ENCODE results near the gene EHMT2. TPM values are rescaled to one million over a fixed set of nuclear protein-coding genes. Genes with fewer than 3 reads are reported as not detected.

Gene EHMT2
- total RNA-seq, 1 experiment from 2014 or later: 84.0 TPM

DNA sequence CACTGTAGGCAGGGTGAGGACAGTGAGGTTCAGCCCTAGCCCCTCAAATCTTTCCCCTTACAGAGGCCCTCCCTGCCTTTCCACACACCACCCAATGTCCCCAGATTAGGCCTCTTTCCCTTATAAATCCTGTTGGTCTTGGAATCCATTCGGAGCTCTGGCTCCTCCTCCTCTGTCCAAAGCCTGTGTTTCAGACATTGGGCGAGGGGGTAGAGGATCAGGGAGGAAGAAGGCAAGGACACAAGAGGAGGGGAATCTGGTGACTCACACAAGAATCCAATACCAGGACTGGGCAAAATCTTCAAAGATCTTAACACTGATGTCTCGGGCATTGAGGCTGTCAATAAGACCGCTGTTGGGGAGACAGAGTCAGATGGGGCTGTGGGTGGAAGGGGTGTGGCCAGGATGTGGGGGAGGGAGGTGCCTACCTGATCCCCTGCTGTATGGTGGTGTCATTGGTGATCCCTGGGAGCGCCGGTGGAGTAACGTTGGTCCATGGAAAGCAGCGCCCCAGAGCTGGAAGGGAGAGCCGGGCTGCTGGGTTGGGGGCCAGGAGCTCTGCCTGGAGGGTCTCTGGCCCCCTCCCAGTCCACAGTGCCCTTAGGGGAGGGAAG is 26.3 kb downstream of the EHMT2 start:
- POLR2A ChIA-PET: interaction anchor here (1.4 kb wide), 1 partner anchor 9 kb away, joined by 3 read pairs; the partner anchor contains the start of gene NEU1
- no peaks in the 10 kb centered on the region for H3K27me3 ChIP-seq (ENCODE audit: insufficient read depth, low read length)
- no peak overlapping the region for H3K27ac ChIP-seq (ENCODE audit: low read depth, low read length)
- ATAC-seq: peak; percentile 28; the same call in 1 of the 2 replicates
- peaks cover 6 to 9% of the 10 kb centered on the region in 2 experiments; a peak in 3 of 4 replicates for H3K4me1 ChIP-seq (ENCODE audit: control insufficient read depth in 1 of 2, insufficient read depth in 2 of 2, low read length in 2 of 2)
- TF ChIP-seq REST (IDR thresholded peaks at IDR 0.05; ENCODE audit: low read depth) (no peak), POLR2A (IDR thresholded peaks at IDR 0.05; ENCODE audit: borderline replicate concordance, extremely low read depth, insufficient read depth, insufficient read length) (no peak), ZNF274 (IDR thresholded peaks at IDR 0.05; ENCODE audit: low read depth, low read length) (no peak), ELF1 (IDR thresholded peaks at IDR 0.05; ENCODE audit: borderline replicate concordance, low read depth) (no peak), ZFX (IDR thresholded peaks at IDR 0.05) (no peak), TCF7L2 (IDR thresholded peaks at IDR 0.05; ENCODE audit: borderline replicate concordance, extremely low read depth, insufficient read depth, insufficient read length) (no peak), JUND (IDR thresholded peaks at IDR 0.05) (no peak), EGR1 (IDR thresholded peaks at IDR 0.05; ENCODE audit: low read depth) (no peak), EZH2phosphoT487 (IDR thresholded peaks at IDR 0.05; ENCODE audit: borderline replicate concordance) (no peak), FOSL1 (IDR thresholded peaks at IDR 0.05; ENCODE audit: low read depth) (no peak), EZH2 (IDR thresholded peaks at IDR 0.05) (no peak), YY1 (IDR thresholded peaks at IDR 0.05; ENCODE audit: extremely low read depth, insufficient replicate concordance, low read depth, low read length) (no peak), SRF (IDR thresholded peaks at IDR 0.05; ENCODE audit: low read depth) (no peak), ZBTB33 (IDR thresholded peaks at IDR 0.05; ENCODE audit: extremely low read depth, insufficient replicate concordance, low read length) (no peak)
- TF ChIP-seq, protein P1, sequence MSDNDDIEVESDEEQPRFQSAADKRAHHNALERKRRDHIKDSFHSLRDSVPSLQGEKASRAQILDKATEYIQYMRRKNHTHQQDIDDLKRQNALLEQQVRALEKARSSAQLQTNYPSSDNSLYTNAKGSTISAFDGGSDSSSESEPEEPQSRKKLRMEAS (IDR thresholded peaks at IDR 0.05): no peak
- H3K79me2 ChIP-seq (ENCODE audit: insufficient read depth, low read length): no peaks in the 10 kb centered on the region
- RAD21 ChIA-PET (ENCODE audit: low non-redundant PET in 1 of 2, low total read pairs in 2 of 2, uncharacterized antibody in 2 of 2, unreplicated experiment in 2 of 2): no interaction called here
- BruUV-seq (replicated peaks): no TSS peak
- H2AFZ ChIP-seq (ENCODE audit: low read depth, low read length, poor library complexity, severe bottlenecking): no peak overlapping the region
- H3K9me2 ChIP-seq (ENCODE audit: insufficient read depth): no peaks in the 10 kb centered on the region
- no peaks in the 10 kb centered on the region for H4K20me1 ChIP-seq (ENCODE audit: insufficient read depth)
- no peak overlapping the region for H3K9ac ChIP-seq (ENCODE audit: low read length)
- intact Hi-C loops (cut with micrococcal nuclease): no loop called here
- CTCF ChIA-PET: no interaction called here
- H3K36me3 ChIP-seq (ENCODE audit: control insufficient read depth in 1 of 2, insufficient read depth in 2 of 2, low read length in 2 of 2): no peaks in the 10 kb centered on the region
- H3K4me3 ChIP-seq (replicated peaks in 1 of 2; ENCODE audit: low read depth in 1 of 2, low read length in 2 of 2): no peak overlapping the region
- no peak overlapping the region for H3K4me2 ChIP-seq (ENCODE audit: low read length)
- DNase-seq (ENCODE audit: low read depth, low spot score): no peak
- H3K9me3 ChIP-seq (ENCODE audit: control insufficient read depth in 1 of 2, insufficient read depth in 1 of 2, low read depth in 1 of 2, low read length in 2 of 2): no peaks in the 10 kb centered on the region

Data from HCT116 (cell line).